Measurements from ENCODE around the gene ENPP3.
"Not testable (repeated sequence)": the region's sequence is repeated elsewhere in the genome, so short reads cannot be mapped to it uniquely, and the experiment has no call there.

ENPP3 gene

GRCh38 chr6:131749023-131749422, 111.9 kb downstream of the ENPP3 start:
- no peak for TF ChIP-seq ZNF384 (IDR thresholded peaks at IDR 0.05)
- TF ChIP-seq FOXK2 (IDR thresholded peaks at IDR 0.05) = no peak
- TF ChIP-seq LEF1 (IDR thresholded peaks at IDR 0.05; ENCODE audit: borderline replicate concordance) = no peak
- TF ChIP-seq SUZ12 (IDR thresholded peaks at IDR 0.05) = no peak
- no peak for TF ChIP-seq ARNT (IDR thresholded peaks at IDR 0.05)
- no peak for TF ChIP-seq L3MBTL2 (conservative IDR thresholded peaks at IDR 0.05)
- no peak for TF ChIP-seq SP1 (IDR thresholded peaks at IDR 0.05)
- no peak for TF ChIP-seq BHLHE40 (IDR thresholded peaks at IDR 0.05; ENCODE audit: borderline replicate concordance)
- no peak for TF ChIP-seq PKNOX1 (IDR thresholded peaks at IDR 0.05)
- no peak for TF ChIP-seq ELF4 (IDR thresholded peaks at IDR 0.05)
- TF ChIP-seq FOXM1 (IDR thresholded peaks at IDR 0.05; ENCODE audit: borderline replicate concordance) = no peak
- TF ChIP-seq CTBP1 (IDR thresholded peaks at IDR 0.05; ENCODE audit: borderline replicate concordance) = no peak
- TF ChIP-seq TARDBP (IDR thresholded peaks at IDR 0.05) = no peak
- no peak for TF ChIP-seq HDGF (IDR thresholded peaks at IDR 0.05; ENCODE audit: borderline replicate concordance)
- DNase-seq (ENCODE audit: extremely low spot score) = no peak
- POLR2A ChIA-PET = no interaction called here
- CTCF ChIA-PET = no interaction called here

DNA sequence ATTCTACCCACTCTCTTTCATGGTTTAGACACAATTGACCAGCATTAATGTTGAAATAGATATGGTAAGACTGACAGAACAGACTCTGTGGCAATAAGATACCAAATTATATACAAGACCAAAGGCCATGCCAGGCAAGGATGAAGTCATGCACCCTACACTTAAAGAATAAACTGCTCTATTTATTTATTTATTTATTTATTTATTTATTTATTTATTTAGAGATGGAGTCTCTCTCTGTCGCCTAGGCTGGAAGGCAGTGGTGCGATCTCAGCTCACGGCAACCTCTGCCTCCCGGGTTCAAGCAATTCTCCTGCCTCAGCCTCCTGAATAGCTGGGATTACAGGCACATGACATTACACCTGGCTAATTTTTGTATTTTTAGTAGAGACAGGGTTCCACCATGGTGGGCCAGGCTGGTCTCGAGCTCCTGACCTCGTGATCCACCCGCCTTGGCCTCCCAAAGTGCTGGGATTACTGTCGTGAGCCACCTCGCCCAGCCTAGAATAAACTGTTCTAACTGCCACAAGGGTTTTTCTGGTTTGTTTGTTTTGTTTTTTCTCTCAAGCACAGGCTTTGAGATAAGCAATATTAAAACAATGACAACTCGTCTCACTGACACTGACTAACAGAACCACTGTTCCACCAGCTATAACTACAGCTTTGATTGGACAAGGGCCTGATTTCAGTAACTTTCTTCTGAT, 114.1 kb downstream of the ENPP3 start:
- CTCF ChIA-PET; POLR2A ChIA-PET; DNase-seq (ENCODE audit: extremely low spot score): not testable (repeated sequence)

GRCh38 chr6:131754088-131754487, 117.0 kb downstream of the ENPP3 start:
- POLR2A ChIA-PET = no interaction called here
- CTCF ChIA-PET = no interaction called here
- TF ChIP-seq PKNOX1 (IDR thresholded peaks at IDR 0.05) (no peak), ARNT (IDR thresholded peaks at IDR 0.05) (no peak), FOXM1 (IDR thresholded peaks at IDR 0.05; ENCODE audit: borderline replicate concordance) (no peak), ZNF384 (IDR thresholded peaks at IDR 0.05) (no peak), ELF4 (IDR thresholded peaks at IDR 0.05) (no peak), FOXA1 (IDR thresholded peaks at IDR 0.05) (no peak), BHLHE40 (IDR thresholded peaks at IDR 0.05; ENCODE audit: borderline replicate concordance) (no peak), TARDBP (IDR thresholded peaks at IDR 0.05) (no peak), SP1 (IDR thresholded peaks at IDR 0.05) (no peak), SUZ12 (IDR thresholded peaks at IDR 0.05) (no peak)
- no peak for DNase-seq (ENCODE audit: extremely low spot score)

DNA sequence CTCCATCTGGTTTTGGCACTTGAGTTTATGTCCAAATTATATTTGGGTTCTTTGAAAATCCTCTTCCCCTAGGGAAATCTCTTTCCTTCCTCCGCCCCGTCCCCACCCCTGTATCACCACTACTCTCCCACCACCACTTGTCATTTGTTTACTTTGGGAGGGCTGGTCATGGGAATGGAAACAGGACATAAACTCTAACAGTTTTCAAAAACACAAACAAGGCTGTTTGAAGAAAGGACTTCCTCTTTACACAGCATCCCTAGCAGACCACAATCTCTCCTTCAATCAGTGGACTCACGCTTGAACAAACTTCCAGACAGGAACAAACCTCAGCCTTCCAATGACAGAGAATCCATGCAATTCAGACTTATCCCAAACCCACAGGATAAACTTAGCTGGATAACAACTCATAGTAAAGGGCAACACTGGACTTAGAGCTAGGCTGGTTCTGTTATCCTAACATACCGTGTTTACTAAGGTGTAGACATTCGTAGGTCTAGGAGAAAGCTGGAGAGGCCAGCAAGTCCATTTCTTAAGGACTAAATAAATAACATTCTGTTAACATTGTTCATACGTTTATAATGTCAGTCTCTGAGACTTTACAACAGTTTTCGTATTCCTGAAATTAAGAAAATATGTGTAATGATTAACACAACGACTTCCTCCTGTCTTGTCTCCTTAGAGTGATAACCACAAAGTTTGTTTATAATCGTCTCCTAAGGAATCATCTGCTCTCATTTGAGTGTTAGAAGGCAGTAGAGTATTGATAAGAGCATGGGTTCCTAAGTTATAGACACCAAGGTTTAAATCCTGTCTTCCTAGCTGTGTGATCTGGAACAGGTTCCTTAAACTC, 117.8 kb downstream of the ENPP3 start:
- TF ChIP-seq ARNT (IDR thresholded peaks at IDR 0.05) (no peak), PKNOX1 (IDR thresholded peaks at IDR 0.05) (no peak)
- no peak for DNase-seq (ENCODE audit: extremely low spot score)
- POLR2A ChIA-PET = no interaction called here
- CTCF ChIA-PET = no interaction called here

- ChIA-PET CTCF (no interaction called here), POLR2A (no interaction called here)
- no peak for TF ChIP-seq HDGF (IDR thresholded peaks at IDR 0.05; ENCODE audit: borderline replicate concordance)
- no peak for TF ChIP-seq SP1 (IDR thresholded peaks at IDR 0.05)
- no peak for TF ChIP-seq ZNF384 (IDR thresholded peaks at IDR 0.05)
- no peak for TF ChIP-seq ARNT (IDR thresholded peaks at IDR 0.05)
- no peak for TF ChIP-seq ELF4 (IDR thresholded peaks at IDR 0.05)
- no peak for TF ChIP-seq L3MBTL2 (conservative IDR thresholded peaks at IDR 0.05)
- TF ChIP-seq FOXM1 (IDR thresholded peaks at IDR 0.05; ENCODE audit: borderline replicate concordance) = no peak
- no peak for TF ChIP-seq FOXK2 (IDR thresholded peaks at IDR 0.05)
- TF ChIP-seq TARDBP (IDR thresholded peaks at IDR 0.05) = no peak
- no peak for DNase-seq (ENCODE audit: extremely low spot score)
Measured at GRCh38 chr6:131755597-131755996, 118.5 kb downstream of the ENPP3 start.

GRCh38 chr6:131756039-131756438, 118.9 kb downstream of the ENPP3 start:
- CTCF ChIA-PET = interaction anchor here (0.6 kb wide), 1 partner anchor 10 kb away, joined by 7 read pairs; no protein-coding TSS in a partner anchor
- POLR2A ChIA-PET = no interaction called here
- TF ChIP-seq FOXA1 (IDR thresholded peaks at IDR 0.05) (no peak), L3MBTL2 (conservative IDR thresholded peaks at IDR 0.05) (no peak), ARNT (IDR thresholded peaks at IDR 0.05) (no peak)
- no peak for DNase-seq (ENCODE audit: extremely low spot score)

GRCh38 chr6:131758920-131759319, 121.8 kb downstream of the ENPP3 start:
- POLR2A ChIA-PET = no interaction called here
- CTCF ChIA-PET = no interaction called here
- TF ChIP-seq L3MBTL2 (conservative IDR thresholded peaks at IDR 0.05) (no peak), HDGF (IDR thresholded peaks at IDR 0.05; ENCODE audit: borderline replicate concordance) (no peak), CTBP1 (IDR thresholded peaks at IDR 0.05; ENCODE audit: borderline replicate concordance) (no peak), NFRKB (IDR thresholded peaks at IDR 0.05) (no peak)
- DNase-seq (ENCODE audit: extremely low spot score) = no peak

Measured in HEK293T (cell line).